ENCODE measurements around the gene ANKRD16. TPM values are rescaled to one million over a fixed set of nuclear protein-coding genes. Genes with fewer than 3 reads are reported as not detected.

ANKRD16 gene
- total and polyA plus RNA-seq, 2 of the 8 experiments (the other 6 are each of a cell fraction or from before 2014, with no cell fraction given) = 8.2 to 12.7 TPM

GRCh38 chr10:5937016-5937415 lies 47.3 kb upstream of the ANKRD16 start (continued):
- TF ChIP-seq NRF1 (IDR thresholded peaks at IDR 0.05; ENCODE audit: low read depth, low read length) (no peak), SRF (IDR thresholded peaks at IDR 0.05; ENCODE audit: low read depth, low read length) (no peak), CHD2 (IDR thresholded peaks at IDR 0.05; ENCODE audit: low read length) (no peak), EGR1 (IDR thresholded peaks at IDR 0.05; ENCODE audit: borderline replicate concordance, low read depth, low read length) (no peak), KDM5A (IDR thresholded peaks at IDR 0.05; ENCODE audit: low read length) (no peak), SUZ12 (IDR thresholded peaks at IDR 0.05; ENCODE audit: low read length) (no peak)
